Pons (tissue), 1 donor: Measurements from ENCODE around the gene CSAG1.
"Not testable (repeated sequence)": the region's sequence is repeated elsewhere in the genome, so short reads cannot be mapped to it uniquely, and the experiment has no call there.

Experiments
- DNase-seq: peaks from one replicate; pipeline ENCODE4 v3.0.0-alpha.2; 2016; ENCODE audit warnings: low spot score

Gene CSAG1

GRCh38 chrX:152697952-152698931 is 35.3 kb downstream of the CSAG1 start, which contains the start of gene MAGEA3:
Gene MAGEA3, plus strand, starts transcription at chrX:152698794. Its CDS starts 2,039 bp downstream, at chrX:152700833.
- DNase-seq = not testable (repeated sequence)

DNA sequence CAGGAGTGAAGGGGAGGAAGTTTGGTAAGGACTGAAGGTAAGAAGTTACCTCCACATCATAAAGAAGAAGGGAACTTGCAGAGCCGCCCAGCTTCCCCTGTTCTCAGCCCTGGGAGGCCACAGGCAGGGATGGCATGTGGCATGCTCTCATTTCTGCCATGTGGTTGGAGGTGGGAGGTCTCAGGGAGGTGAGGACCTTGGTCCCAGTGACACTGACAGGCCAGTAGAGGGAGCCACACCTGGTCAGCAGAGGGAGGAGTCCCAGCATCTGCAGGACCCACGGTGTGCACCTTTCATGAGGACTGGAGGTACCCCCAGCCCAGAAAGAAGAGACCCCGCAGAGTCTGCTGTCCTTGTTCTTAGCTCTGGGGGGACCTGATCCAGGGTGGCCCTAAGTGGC is 52.5 kb downstream of the CSAG1 start:
- not testable (repeated sequence) for DNase-seq
